K562 (cell line): ENCODE data around the gene HSD17B11. TPM values are rescaled to one million over a fixed set of nuclear protein-coding genes. Genes with fewer than 3 reads are reported as not detected.

Experiments used
- ATF1 ChIP-seq, 2 experiments: fragments of 450-650 bp in 1 of 2; IDR thresholded peaks; 2 replicates each; pipeline ENCODE4 v1.6.1; 2016; ENCODE audit warnings: missing compliant biosample characterization in 1 of 2, missing genetic modification characterization in 1 of 2
- POU5F1 ChIP-seq: fragments of 150-350 bp; IDR thresholded peaks from 2 replicates; pipeline ENCODE4 v1.6.1; 2014; ENCODE audit warnings: borderline replicate concordance, low read length, low read depth, mild to moderate bottlenecking; ENCODE audit not compliant: partially characterized antibody
- SREBF2 ChIP-seq: sonication (generic); formaldehyde crosslinking; IDR thresholded peaks from 2 replicates; pipeline ENCODE4 v1.4.0; 2020; ENCODE audit warnings: mild to moderate bottlenecking, missing genetic modification reagents
- ZNF583 ChIP-seq: fragments of 250-450 bp; sonication (Bioruptor Pico); IDR thresholded peaks from 2 replicates; pipeline ENCODE4 v1.4.0; 2020
- polyA plus RNA-seq, 8 experiments: library from polyadenylated mRNA; depleted of rRNA in 4 of 8; stranded (reverse) in 5 of 8; unstranded in 3 of 8; fragments of >200 nt; fragmentation: Nextera tagmentation in 2 of 8; fragmentation: Illumina TruSeq in 1 of 8; extraction: Ambion mirVana in 2 of 8; extraction: Trizol in 1 of 8; gene quantifications; 2 replicates each; pipeline versions ENCODE4 v1.2.1 to v1.2.3, GENCODE V29; 2011 to 2014; ENCODE audit warnings: inconsistent platforms in 1 of 8, missing spikeins in 1 of 8
- total RNA-seq, 7 experiments: library from RNA; depleted of rRNA in 6 of 7; stranded (reverse); fragments of >200 nt in 6 of 7; fragmentation: Illumina TruSeq in 2 of 7; extraction: Trizol in 2 of 7; gene quantifications; 2 replicates each; pipeline versions ENCODE4 v1.2.1 to v1.2.3, GENCODE V29; 2011 to 2021; ENCODE audit warnings: low replicate concordance in 1 of 7
- TF ChIP-seq, protein P1 (sequence below): sonication (generic); formaldehyde crosslinking; IDR thresholded peaks from 2 replicates; pipeline ENCODE4 v1.5.0; 2020; ENCODE audit warnings: missing genetic modification reagents
- TF ChIP-seq, protein P2 (sequence below): fragments of 450-650 bp; IDR thresholded peaks from 2 replicates; pipeline ENCODE4 v1.6.1; 2016; ENCODE audit warnings: mild to moderate bottlenecking, moderate library complexity
- TF ChIP-seq, protein P3 (sequence below): fragments of 450-650 bp; formaldehyde crosslinking; IDR thresholded peaks from 2 replicates; pipeline ENCODE4 v1.4.0; 2022; ENCODE audit warnings: missing genetic modification characterization
- TF ChIP-seq, protein P4 (sequence below): fragments of 450-650 bp; formaldehyde crosslinking; IDR thresholded peaks from 2 replicates; pipeline ENCODE4 v1.4.0; 2022; ENCODE audit warnings: missing genetic modification characterization

The HSD17B11 gene
- total and polyA plus RNA-seq, 9 of the 15 experiments (the other 6 are each of a cell fraction or from before 2014, with no cell fraction given) = 26.0 to 108 (median 81.0) TPM

DNA sequence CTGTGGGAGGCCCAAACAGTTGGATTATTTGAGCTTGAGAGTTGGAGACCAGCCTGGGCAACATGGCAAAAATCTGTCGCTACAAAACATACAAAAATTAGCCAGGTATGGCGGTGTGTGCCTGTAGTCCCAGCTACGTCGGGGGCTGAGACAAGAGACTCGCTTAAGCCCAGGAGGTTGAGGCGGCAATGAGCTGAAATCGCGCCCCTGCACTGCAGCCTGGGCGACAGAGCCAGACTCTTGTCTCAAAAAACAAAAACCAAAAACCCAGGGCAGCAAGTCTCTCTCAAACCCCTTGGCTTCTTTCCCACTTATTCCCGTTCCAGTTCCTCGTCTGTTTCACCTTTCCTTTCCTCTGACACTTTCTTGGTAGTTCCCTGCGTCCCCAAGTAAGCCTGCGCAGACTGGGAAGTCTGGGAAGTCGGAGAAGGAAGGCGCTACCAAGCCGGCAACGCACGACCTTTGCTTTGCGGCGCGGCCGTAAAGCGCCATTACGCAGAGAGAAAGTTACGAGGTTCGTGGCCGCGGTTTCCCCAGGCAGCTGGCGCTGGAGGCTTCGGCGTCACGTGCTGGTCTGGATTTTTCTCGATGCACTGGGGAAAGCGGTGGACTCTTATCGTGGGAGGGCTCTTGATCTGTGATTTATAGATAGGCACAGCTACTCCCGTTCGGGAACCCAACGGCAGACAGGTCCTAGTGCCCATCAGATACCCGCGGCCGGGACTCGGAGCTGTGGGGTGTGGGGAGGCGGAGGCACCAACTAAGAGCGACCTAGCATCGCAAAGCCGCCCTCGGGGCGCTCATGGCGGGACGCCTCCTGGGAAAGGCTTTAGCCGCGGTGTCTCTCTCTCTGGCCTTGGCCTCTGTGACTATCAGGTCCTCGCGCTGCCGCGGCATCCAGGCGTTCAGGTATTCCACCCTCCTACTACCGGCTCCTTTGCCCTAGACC is 31.4 kb upstream of the HSD17B11 start, which contains the start of gene NUDT9 (continued):
- TF ChIP-seq POU5F1 (no peak), ZNF583 (CRISPR knock-in tag) (0 out of 2 replicates have a peak, but pooled peaks have one; percentile 30), ATF1 (CRISPR knock-in tag; IDR thresholded peaks at IDR 0.05) (no peak), ATF1 (tag; IDR thresholded peaks at IDR 0.05) (peak; percentile 91), SREBF2 (CRISPR knock-in tag) (no peak)
- TF ChIP-seq, protein P1, sequence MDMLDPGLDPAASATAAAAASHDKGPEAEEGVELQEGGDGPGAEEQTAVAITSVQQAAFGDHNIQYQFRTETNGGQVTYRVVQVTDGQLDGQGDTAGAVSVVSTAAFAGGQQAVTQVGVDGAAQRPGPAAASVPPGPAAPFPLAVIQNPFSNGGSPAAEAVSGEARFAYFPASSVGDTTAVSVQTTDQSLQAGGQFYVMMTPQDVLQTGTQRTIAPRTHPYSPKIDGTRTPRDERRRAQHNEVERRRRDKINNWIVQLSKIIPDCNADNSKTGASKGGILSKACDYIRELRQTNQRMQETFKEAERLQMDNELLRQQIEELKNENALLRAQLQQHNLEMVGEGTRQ (CRISPR knock-in tag) = peak; percentile 94
- TF ChIP-seq, protein P2, sequence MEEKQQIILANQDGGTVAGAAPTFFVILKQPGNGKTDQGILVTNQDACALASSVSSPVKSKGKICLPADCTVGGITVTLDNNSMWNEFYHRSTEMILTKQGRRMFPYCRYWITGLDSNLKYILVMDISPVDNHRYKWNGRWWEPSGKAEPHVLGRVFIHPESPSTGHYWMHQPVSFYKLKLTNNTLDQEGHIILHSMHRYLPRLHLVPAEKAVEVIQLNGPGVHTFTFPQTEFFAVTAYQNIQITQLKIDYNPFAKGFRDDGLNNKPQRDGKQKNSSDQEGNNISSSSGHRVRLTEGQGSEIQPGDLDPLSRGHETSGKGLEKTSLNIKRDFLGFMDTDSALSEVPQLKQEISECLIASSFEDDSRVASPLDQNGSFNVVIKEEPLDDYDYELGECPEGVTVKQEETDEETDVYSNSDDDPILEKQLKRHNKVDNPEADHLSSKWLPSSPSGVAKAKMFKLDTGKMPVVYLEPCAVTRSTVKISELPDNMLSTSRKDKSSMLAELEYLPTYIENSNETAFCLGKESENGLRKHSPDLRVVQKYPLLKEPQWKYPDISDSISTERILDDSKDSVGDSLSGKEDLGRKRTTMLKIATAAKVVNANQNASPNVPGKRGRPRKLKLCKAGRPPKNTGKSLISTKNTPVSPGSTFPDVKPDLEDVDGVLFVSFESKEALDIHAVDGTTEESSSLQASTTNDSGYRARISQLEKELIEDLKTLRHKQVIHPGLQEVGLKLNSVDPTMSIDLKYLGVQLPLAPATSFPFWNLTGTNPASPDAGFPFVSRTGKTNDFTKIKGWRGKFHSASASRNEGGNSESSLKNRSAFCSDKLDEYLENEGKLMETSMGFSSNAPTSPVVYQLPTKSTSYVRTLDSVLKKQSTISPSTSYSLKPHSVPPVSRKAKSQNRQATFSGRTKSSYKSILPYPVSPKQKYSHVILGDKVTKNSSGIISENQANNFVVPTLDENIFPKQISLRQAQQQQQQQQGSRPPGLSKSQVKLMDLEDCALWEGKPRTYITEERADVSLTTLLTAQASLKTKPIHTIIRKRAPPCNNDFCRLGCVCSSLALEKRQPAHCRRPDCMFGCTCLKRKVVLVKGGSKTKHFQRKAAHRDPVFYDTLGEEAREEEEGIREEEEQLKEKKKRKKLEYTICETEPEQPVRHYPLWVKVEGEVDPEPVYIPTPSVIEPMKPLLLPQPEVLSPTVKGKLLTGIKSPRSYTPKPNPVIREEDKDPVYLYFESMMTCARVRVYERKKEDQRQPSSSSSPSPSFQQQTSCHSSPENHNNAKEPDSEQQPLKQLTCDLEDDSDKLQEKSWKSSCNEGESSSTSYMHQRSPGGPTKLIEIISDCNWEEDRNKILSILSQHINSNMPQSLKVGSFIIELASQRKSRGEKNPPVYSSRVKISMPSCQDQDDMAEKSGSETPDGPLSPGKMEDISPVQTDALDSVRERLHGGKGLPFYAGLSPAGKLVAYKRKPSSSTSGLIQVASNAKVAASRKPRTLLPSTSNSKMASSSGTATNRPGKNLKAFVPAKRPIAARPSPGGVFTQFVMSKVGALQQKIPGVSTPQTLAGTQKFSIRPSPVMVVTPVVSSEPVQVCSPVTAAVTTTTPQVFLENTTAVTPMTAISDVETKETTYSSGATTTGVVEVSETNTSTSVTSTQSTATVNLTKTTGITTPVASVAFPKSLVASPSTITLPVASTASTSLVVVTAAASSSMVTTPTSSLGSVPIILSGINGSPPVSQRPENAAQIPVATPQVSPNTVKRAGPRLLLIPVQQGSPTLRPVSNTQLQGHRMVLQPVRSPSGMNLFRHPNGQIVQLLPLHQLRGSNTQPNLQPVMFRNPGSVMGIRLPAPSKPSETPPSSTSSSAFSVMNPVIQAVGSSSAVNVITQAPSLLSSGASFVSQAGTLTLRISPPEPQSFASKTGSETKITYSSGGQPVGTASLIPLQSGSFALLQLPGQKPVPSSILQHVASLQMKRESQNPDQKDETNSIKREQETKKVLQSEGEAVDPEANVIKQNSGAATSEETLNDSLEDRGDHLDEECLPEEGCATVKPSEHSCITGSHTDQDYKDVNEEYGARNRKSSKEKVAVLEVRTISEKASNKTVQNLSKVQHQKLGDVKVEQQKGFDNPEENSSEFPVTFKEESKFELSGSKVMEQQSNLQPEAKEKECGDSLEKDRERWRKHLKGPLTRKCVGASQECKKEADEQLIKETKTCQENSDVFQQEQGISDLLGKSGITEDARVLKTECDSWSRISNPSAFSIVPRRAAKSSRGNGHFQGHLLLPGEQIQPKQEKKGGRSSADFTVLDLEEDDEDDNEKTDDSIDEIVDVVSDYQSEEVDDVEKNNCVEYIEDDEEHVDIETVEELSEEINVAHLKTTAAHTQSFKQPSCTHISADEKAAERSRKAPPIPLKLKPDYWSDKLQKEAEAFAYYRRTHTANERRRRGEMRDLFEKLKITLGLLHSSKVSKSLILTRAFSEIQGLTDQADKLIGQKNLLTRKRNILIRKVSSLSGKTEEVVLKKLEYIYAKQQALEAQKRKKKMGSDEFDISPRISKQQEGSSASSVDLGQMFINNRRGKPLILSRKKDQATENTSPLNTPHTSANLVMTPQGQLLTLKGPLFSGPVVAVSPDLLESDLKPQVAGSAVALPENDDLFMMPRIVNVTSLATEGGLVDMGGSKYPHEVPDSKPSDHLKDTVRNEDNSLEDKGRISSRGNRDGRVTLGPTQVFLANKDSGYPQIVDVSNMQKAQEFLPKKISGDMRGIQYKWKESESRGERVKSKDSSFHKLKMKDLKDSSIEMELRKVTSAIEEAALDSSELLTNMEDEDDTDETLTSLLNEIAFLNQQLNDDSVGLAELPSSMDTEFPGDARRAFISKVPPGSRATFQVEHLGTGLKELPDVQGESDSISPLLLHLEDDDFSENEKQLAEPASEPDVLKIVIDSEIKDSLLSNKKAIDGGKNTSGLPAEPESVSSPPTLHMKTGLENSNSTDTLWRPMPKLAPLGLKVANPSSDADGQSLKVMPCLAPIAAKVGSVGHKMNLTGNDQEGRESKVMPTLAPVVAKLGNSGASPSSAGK = peak; percentile 91
- TF ChIP-seq, protein P3, sequence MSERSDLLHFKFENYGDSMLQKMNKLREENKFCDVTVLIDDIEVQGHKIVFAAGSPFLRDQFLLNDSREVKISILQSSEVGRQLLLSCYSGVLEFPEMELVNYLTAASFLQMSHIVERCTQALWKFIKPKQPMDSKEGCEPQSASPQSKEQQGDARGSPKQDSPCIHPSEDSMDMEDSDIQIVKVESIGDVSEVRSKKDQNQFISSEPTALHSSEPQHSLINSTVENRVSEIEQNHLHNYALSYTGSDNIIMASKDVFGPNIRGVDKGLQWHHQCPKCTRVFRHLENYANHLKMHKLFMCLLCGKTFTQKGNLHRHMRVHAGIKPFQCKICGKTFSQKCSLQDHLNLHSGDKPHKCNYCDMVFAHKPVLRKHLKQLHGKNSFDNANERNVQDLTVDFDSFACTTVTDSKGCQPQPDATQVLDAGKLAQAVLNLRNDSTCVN = no peak
- TF ChIP-seq, protein P4, sequence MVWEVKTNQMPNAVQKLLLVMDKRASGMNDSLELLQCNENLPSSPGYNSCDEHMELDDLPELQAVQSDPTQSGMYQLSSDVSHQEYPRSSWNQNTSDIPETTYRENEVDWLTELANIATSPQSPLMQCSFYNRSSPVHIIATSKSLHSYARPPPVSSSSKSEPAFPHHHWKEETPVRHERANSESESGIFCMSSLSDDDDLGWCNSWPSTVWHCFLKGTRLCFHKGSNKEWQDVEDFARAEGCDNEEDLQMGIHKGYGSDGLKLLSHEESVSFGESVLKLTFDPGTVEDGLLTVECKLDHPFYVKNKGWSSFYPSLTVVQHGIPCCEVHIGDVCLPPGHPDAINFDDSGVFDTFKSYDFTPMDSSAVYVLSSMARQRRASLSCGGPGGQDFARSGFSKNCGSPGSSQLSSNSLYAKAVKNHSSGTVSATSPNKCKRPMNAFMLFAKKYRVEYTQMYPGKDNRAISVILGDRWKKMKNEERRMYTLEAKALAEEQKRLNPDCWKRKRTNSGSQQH (CRISPR knock-in tag) = 0 out of 2 replicates have a peak, but pooled peaks have one; percentile 38
